Activated CD4-positive, alpha-beta T cell treated with anti-CD3 and anti-CD28 coated beads, Interleukin-2, Interleukin-6, amounts not matched to agents 100 ng/mL and 50 ng/mL, durations not matched to agents 16 hours and 8 hours (primary cell): Measurements from ENCODE around the gene PXT1.

Experiments
- DNase-seq: peaks from one replicate; pipeline ENCODE4 v3.0.0-alpha.2; 2020

The PXT1 gene

GRCh38 chr6:36343109-36343680, 99.5 kb downstream of the PXT1 start:
- no peak for DNase-seq

- DNase-seq = peak; percentile 79
Observed at GRCh38 chr6:36340618-36341454, 101.8 kb downstream of the PXT1 start.
